ENCODE results near the gene KCNE2. TPM values are rescaled to one million over a fixed set of nuclear protein-coding genes. Genes with fewer than 3 reads are reported as not detected.

KCNE2 gene
- total RNA-seq, 1 experiment from 2014 or later, result not detected

DNA sequence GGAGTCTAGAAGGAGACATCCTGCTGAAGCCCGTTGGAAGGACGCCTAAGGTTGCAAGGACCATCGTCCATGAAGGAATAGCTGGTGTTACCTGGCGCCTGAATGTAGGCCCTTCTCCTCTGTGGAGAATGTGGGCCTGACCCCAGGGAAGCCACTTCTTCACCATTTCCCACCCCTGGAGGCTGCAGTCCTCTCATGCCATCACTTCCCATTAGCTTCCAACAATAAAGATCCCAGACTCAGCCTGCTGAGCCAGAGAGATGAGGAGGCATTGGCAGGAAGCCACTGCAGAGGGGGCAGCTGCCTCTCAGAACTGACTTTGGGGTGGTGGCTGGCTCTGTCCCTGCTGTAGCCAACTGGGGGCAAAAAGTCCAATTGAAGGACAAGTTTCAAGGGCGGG, 21.3 kb upstream of the KCNE2 start:
- no peak overlapping the region for H3K9ac ChIP-seq (ENCODE audit: low read length)
- no peaks in the 10 kb centered on the region for H3K9me3 ChIP-seq (ENCODE audit: control insufficient read depth in 1 of 2, insufficient read depth in 1 of 2, low read depth in 1 of 2, low read length in 2 of 2)
- RAD21 ChIA-PET (ENCODE audit: low non-redundant PET in 1 of 2, low total read pairs in 2 of 2, uncharacterized antibody in 2 of 2, unreplicated experiment in 2 of 2), result no interaction called here
- POLR2A ChIA-PET, result no interaction called here
- no peaks in the 10 kb centered on the region for H4K20me1 ChIP-seq (ENCODE audit: insufficient read depth)
- intact Hi-C loops (cut with micrococcal nuclease), result no loop called here
- no peak overlapping the region for H3K4me2 ChIP-seq (ENCODE audit: low read length)
- H3K36me3 ChIP-seq (ENCODE audit: control insufficient read depth in 1 of 2, insufficient read depth in 2 of 2, low read length in 2 of 2), result no peaks in the 10 kb centered on the region
- no peak for TF ChIP-seq YY1 (IDR thresholded peaks at IDR 0.05; ENCODE audit: extremely low read depth, insufficient replicate concordance, low read depth, low read length)
- TF ChIP-seq CEBPB (IDR thresholded peaks at IDR 0.05; ENCODE audit: low read depth), result no peak
- no peak for TF ChIP-seq FOSL1 (IDR thresholded peaks at IDR 0.05; ENCODE audit: low read depth)
- TF ChIP-seq EGR1 (IDR thresholded peaks at IDR 0.05; ENCODE audit: low read depth), result no peak
- TF ChIP-seq JUND (IDR thresholded peaks at IDR 0.05), result no peak
- no peak for TF ChIP-seq SRF (IDR thresholded peaks at IDR 0.05; ENCODE audit: low read depth)
- no peaks in the 10 kb centered on the region for H3K79me2 ChIP-seq (ENCODE audit: insufficient read depth, low read length)
- no peak overlapping the region for H3K27ac ChIP-seq (ENCODE audit: low read depth, low read length)
- no peak overlapping the region for H2AFZ ChIP-seq (ENCODE audit: low read depth, low read length, poor library complexity, severe bottlenecking)
- peaks cover 0 to 6% of the 10 kb centered on the region in 2 experiments; a peak in 1 of 4 replicates for H3K4me1 ChIP-seq (ENCODE audit: control insufficient read depth in 1 of 2, insufficient read depth in 2 of 2, low read length in 2 of 2)
- ATAC-seq, result no peak
- H3K27me3 ChIP-seq (ENCODE audit: insufficient read depth, low read length), result no peaks in the 10 kb centered on the region
- H3K4me3 ChIP-seq (replicated peaks in 1 of 2; ENCODE audit: low read depth in 1 of 2, low read length in 2 of 2), result no peak overlapping the region
- CTCF ChIA-PET, result no interaction called here
- H3K9me2 ChIP-seq (ENCODE audit: insufficient read depth), result no peaks in the 10 kb centered on the region
- no TSS peak for BruUV-seq (replicated peaks)
- no peak for DNase-seq (ENCODE audit: low read depth, low spot score)

- H3K4me1 ChIP-seq (ENCODE audit: control insufficient read depth in 1 of 2, insufficient read depth in 2 of 2, low read length in 2 of 2), result peaks cover 0 to 4% of the 10 kb centered on the region in 2 experiments; a peak in 1 of 4 replicates
- H3K4me3 ChIP-seq (replicated peaks in 1 of 2; ENCODE audit: low read depth in 1 of 2, low read length in 2 of 2), result no peak overlapping the region
- H3K9me2 ChIP-seq (ENCODE audit: insufficient read depth), result no peaks in the 10 kb centered on the region
- ChIA-PET CTCF (interaction anchor here (0.6 kb wide), 1 partner anchor 759 kb away, joined by 3 read pairs; no protein-coding TSS in a partner anchor), RAD21 (ENCODE audit: low non-redundant PET in 1 of 2, low total read pairs in 2 of 2, uncharacterized antibody in 2 of 2, unreplicated experiment in 2 of 2) (interaction anchor here in 1 of 2 experiments (0.6 kb wide), 1 partner anchor 388 kb away, joined by 5 read pairs; no protein-coding TSS in a partner anchor), POLR2A (no interaction called here)
- no peak for ATAC-seq
- H3K79me2 ChIP-seq (ENCODE audit: insufficient read depth, low read length), result no peaks in the 10 kb centered on the region
- no peak overlapping the region for H2AFZ ChIP-seq (ENCODE audit: low read depth, low read length, poor library complexity, severe bottlenecking)
- intact Hi-C loops (cut with micrococcal nuclease), result no loop called here
- no peak for DNase-seq (ENCODE audit: low read depth, low spot score)
- TF ChIP-seq YY1 (IDR thresholded peaks at IDR 0.05; ENCODE audit: extremely low read depth, insufficient replicate concordance, low read depth, low read length) (no peak), ELF1 (IDR thresholded peaks at IDR 0.05; ENCODE audit: borderline replicate concordance, low read depth) (no peak), JUND (IDR thresholded peaks at IDR 0.05) (no peak), SRF (IDR thresholded peaks at IDR 0.05; ENCODE audit: low read depth) (no peak), EZH2phosphoT487 (IDR thresholded peaks at IDR 0.05; ENCODE audit: borderline replicate concordance) (no peak), FOSL1 (IDR thresholded peaks at IDR 0.05; ENCODE audit: low read depth) (no peak)
- TF ChIP-seq, protein P1, sequence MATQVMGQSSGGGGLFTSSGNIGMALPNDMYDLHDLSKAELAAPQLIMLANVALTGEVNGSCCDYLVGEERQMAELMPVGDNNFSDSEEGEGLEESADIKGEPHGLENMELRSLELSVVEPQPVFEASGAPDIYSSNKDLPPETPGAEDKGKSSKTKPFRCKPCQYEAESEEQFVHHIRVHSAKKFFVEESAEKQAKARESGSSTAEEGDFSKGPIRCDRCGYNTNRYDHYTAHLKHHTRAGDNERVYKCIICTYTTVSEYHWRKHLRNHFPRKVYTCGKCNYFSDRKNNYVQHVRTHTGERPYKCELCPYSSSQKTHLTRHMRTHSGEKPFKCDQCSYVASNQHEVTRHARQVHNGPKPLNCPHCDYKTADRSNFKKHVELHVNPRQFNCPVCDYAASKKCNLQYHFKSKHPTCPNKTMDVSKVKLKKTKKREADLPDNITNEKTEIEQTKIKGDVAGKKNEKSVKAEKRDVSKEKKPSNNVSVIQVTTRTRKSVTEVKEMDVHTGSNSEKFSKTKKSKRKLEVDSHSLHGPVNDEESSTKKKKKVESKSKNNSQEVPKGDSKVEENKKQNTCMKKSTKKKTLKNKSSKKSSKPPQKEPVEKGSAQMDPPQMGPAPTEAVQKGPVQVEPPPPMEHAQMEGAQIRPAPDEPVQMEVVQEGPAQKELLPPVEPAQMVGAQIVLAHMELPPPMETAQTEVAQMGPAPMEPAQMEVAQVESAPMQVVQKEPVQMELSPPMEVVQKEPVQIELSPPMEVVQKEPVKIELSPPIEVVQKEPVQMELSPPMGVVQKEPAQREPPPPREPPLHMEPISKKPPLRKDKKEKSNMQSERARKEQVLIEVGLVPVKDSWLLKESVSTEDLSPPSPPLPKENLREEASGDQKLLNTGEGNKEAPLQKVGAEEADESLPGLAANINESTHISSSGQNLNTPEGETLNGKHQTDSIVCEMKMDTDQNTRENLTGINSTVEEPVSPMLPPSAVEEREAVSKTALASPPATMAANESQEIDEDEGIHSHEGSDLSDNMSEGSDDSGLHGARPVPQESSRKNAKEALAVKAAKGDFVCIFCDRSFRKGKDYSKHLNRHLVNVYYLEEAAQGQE (IDR thresholded peaks at IDR 0.05; ENCODE audit: low read depth), result no peak
- no peaks in the 10 kb centered on the region for H4K20me1 ChIP-seq (ENCODE audit: insufficient read depth)
- no TSS peak for BruUV-seq (replicated peaks)
- H3K36me3 ChIP-seq (ENCODE audit: control insufficient read depth in 1 of 2, insufficient read depth in 2 of 2, low read length in 2 of 2), result no peaks in the 10 kb centered on the region
- no peaks in the 10 kb centered on the region for H3K27me3 ChIP-seq (ENCODE audit: insufficient read depth, low read length)
- H3K4me2 ChIP-seq (ENCODE audit: low read length), result no peak overlapping the region
- H3K9me3 ChIP-seq (ENCODE audit: control insufficient read depth in 1 of 2, insufficient read depth in 1 of 2, low read depth in 1 of 2, low read length in 2 of 2), result no peaks in the 10 kb centered on the region
- H3K27ac ChIP-seq (ENCODE audit: low read depth, low read length), result no peak overlapping the region
- no peak overlapping the region for H3K9ac ChIP-seq (ENCODE audit: low read length)
Measured at GRCh38 chr21:34343347-34343746, 20.5 kb upstream of the KCNE2 start.
